HUDEP-2 (cell line): ENCODE data around the gene NOS3.

Source experiments
- DNase-seq, 76 experiments: peaks; one replicate each; lab custom pipeline; 2025; ENCODE audit not compliant: unreplicated experiment in 76 of 76; lab: John Stamatoyannopoulos, UW

Gene NOS3

DNA sequence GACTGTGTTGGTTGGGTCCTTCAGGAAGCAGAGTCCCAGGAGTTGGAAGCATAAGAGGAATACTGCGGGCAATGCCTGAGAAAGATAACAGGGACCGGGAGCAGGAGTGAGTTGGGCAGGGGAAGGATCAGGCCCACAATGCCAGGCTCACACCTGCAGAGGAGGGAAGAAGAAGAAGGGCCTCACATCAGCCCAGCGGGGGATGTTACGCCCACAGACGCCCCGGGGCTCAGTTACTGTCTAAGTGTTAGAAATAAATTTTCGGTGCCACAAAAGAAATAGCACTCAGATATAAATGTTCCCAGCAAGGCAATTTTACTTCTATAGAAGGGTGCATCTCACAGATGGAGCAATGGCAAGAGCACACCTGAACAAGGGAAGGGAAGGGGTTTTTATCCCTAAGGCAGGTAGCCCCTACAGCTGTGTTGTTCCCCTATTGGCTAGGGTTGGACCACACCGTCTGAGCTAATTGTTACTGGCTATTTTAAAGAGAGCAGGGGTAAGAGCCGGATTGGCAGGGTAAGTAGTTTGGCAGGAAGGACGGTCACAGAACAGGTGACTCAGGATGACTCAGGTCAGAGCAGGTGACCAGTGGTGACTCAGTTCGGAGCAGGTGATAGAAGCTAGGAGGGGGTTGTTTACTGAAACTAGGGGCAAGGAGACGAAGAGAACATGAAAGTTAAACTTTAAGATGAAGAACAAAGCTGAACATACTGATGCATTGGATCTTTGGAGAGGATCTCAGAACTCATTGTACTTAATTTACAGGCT lies at the start of gene NOS3:
Gene NOS3, plus strand, starts transcription at position 602 of the 771 bp plus-strand sequence. CDS start 2,787 bp downstream, outside the sequence.
- no peak for DNase-seq

DNA sequence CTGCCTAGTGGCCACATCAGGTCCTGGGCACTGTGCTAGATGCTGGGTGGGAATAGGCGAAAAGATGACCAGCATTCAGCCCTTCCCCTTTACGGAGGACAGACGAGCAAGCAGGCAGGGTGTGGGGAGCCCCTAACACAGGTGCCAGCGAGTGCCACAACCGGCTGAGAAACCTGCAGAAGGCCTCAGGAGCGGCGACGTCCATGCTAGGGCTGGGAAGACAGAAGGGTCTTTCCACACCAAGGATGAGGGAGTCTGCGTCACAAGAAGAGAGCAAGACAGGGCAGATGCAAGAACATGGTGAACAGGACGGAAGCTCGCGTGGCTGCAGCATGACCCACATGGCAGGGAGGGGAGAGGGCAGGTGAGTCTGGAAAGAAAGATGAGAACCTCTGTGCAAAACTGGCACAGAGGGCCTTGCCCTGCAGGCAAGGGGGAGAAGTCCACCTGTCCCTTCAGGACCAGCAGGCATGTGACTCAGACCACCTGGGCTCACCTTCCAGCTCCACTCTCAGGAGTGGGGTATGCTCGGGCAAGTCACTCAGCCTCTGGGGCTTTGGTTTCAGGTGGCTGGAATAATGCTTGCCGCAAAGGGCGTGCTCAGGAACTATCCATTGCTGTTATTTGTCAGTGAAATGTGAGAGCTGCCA lies 49.3 kb upstream of the NOS3 start:
- DNase-seq, result no peak

DNA sequence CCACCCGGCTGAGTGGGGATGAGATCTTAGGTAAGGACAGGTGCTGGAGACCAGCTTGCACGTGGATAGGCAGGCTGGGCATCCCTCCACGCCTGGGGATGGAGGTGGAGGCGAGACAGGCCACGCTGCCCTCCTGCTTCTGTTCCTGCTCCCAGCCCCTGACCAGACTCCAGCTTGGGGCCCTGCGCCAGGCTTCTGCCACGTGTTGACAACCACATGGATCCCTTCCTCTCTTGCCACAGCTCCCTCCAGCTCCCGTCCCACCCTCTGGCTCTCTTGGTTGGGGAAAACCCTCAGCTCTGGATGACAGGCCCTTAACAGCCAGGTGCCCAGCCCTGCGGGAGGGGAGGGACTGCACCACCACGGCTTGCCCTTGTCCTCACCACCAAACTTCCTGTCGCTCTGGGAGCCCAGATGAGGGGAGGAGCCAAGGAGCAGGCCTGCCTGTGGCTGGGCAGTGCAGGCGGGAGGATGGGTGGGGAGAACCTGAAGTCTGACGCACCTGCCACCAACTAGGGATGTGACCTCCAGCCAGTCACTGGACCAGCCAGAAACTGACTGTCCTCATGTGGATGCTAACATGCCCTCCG lies 48.7 kb upstream of the NOS3 start:
- peak in 52 of 76 experiments; percentile 17 to 77 (median 52) for DNase-seq

DNA sequence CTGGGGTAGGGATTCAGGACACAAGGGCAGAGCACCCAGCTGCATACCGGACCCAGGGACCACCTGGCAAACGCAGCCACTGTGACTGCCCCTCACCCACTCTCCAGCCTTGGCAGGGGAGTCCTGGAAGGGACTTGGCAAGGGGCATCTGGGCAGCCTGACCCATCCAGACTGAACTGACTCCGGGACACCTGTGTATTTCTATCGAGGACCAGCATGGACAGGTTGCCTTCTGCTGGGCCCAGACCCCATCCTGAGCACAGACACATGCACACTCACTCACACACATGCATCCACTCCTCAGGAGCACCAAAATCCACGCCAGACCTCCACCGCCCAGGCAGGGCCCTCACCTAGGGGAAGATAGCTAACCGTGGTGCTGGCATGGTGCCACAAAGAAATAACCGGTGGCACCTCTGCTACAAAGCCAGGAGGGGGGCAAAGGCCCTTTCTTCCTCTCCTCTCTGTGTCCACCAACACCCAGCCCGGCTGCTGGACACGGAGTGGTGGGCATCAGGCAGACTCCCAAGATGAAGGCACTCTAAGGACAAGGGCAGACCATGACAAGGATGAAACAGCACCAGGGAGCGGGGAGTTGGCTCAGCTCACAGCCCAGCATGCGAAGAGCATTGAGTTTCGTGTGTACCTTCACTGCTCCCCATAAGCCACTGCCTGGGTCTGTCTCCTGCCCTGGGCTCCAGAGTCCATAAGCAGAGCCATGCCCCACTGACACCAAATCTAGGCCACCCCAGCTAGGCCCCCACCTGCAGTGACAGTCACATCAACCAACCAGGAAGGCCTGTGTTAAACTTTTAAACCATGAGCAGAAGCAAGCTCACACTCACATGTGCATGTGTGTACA lies 48.0 kb upstream of the NOS3 start:
- DNase-seq, result peak in 3 of 76 experiments; percentile 43 to 63 (median 58)

DNA sequence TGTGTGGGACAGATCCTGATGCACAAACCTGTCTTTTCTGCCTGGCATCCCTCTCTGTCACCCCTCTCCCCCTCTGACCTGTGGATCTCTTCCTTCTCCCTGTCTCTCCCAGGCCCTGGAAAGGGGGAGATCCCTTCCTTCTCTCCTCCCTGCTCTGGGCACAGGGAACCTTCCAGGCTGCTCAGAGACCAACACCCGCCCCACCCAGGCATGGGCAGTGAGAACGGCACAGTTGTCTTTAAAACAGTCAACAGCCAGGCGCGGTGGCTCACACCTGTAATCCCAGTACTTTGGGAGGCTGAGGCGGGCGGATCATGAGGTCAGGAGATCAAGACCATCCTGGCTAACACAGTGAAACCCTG lies 47.4 kb upstream of the NOS3 start:
- DNase-seq, result peak in 3 of 76 experiments; percentile 38 to 63 (median 56)

DNA sequence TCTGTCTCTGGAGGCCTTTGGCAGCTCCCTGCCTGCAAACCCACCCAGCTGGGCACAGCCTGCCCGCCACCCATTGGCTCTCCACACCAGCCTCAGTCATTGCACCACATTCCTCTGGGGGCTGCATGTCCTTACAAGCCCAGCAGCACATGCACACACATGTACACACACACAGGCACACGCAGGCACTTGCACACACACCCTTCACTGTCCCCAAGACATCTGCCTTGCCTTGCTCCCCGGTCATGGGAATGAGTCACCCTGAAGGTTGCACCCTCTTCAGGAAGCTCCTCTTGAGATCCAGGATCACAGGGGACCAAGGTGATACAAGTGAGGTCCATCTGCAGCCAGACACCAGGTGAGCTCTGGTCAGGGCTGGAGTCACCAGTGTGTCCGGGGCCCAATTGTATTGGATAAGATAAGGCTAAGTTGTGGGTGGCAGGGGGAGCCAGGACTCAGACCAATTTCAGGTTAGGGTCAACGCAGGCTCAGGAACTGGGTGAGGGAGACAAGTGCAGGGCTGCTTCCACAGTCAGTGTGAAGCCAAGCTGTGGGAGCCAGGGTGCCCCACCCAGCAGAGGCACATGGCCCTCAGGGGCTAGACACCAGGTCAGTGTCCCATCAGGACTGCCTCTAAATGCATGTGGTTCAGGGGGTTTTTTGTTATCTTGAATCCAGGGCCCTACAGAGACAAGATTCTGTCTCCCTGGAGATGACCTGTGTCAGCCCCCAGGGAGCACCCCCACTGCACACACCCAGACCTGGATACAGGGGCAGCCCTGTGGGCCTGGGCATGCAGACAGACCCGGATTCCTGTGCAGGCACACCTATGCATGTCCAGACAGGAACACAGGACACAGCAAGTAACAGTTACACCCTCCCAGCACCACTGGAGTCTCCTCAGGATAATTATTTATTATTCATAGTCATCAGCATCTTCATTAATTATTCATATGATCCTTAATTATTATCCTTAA lies 46.5 kb upstream of the NOS3 start:
- peak in 8 of 76 experiments; percentile 12 to 45 (median 35) for DNase-seq

DNA sequence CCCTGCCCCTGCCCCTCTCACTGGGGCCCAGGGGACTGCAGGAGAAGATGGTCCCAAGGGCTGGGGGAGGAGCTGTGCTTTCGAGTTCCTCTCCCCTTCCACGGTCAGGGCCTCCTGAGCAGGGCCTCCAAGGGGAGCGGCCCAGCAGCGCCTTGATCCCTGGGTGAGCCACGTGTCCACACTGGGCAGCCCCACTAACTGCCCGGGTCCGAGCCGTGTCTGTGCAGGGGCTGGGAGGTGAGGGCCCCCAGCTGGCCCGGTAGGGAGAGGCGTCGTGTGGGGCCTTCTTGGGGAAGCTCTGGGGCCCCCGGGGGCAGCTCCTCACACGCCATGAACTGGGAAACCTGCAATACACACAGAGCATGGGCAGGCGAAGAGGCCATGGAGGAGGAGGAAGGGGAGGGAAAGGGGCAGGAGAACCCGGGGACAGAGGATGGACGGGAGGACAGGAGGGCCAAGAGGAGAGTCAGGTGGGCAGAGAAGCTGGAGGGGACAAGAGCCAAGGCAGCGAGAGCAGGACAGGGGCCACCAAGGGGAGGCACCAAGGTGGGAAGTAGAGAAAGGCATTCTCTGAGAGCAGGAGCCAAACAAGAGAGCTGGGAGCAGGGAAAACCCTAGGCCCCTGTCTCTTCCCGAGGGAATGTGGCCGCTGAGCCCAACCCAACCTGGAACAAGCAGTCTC lies 45.5 kb upstream of the NOS3 start:
- no peak for DNase-seq

DNA sequence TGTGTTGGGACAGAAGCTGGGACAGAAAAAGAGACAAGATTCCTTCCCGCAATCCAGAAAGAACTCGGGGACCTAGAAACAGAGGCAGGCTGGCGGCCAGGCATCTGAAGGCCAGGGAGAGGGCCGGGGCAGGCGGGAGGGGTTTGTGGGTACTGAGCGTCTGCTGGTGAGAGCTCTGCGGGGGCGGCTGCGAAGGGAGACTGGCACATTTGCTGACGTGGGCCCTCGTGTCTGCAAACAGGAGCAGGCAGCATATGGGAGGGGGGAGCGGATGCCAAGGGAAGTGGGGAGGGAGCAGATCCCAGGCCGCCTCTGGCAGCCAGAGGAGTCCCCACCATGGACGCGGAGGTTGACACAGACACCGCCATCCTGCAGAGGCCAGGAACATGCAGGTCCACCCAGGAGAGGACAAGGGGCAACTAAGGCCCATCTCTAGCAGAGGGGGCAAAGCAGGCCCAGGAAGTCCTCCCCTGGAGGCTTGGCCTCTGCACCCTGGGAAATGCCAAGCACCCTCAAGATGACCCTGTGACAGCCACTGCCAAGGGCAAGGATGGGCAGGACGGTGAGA lies 44.9 kb upstream of the NOS3 start:
- peak in 18 of 76 experiments; percentile 12 to 59 (median 38) for DNase-seq

DNA sequence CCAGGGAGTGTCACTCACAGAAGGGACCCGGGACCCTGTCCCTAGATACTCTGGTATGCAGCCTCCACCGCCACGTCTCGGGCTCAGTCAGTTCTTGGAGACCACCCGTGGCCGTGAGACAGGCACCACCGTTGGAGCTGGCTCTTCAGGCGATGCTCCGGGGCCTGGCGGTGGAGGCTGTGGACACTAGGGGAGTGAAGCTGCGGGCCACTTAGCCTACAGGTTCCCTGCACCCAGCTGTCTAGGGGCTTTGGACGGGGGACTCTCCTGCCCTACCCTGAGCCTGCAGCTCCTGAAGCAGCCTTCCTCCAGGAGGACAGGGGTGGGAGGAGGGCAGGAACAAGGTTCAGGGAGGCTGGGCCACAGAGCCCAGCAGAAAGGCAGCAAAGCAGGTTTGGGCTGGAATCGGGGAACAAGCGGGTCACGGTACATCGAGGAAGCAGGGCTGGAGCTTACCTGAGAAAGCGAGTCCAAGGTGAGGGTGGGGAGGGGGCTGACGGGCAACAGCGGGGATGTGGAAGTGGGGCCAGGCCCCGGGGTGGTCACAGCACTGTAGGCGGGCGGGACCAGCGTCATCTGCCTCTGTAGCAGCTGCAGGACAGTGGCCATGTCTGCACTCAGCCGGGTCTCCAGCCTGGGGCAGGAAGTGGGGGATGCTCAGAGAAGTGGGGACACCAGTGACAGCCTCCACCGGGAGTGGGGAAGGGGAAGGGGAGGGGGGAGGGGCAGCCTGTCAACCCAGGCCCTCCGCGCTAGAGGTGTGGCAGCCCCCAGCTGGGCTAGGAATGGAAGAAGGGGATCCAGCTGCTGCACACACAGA lies 44.2 kb upstream of the NOS3 start:
- DNase-seq, result no peak

DNA sequence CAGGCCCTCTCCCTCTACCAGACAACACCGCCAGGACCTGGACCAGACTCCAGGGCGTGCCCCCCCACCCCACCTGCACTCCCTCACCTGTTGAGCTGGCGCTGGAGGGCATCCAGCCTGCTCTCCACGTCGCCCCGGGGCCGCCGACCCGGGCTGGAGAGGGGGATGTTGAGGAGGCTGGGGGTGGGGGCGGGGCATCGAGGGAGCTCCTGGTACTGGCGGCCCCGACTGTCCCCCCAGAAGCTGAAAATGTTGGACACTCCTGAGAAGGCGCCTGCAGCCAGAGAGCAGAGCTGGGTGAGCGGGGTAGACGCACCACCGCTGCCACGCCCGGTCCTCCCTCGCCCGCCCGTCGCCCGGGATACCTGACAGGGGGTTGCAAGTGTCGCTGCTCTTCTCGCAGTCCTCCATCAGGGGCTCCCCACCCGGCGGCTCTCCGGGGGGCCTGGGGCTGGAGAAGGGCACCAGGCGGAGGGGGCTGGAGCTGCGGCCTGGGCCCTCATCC lies 43.5 kb upstream of the NOS3 start:
- DNase-seq, result no peak

DNA sequence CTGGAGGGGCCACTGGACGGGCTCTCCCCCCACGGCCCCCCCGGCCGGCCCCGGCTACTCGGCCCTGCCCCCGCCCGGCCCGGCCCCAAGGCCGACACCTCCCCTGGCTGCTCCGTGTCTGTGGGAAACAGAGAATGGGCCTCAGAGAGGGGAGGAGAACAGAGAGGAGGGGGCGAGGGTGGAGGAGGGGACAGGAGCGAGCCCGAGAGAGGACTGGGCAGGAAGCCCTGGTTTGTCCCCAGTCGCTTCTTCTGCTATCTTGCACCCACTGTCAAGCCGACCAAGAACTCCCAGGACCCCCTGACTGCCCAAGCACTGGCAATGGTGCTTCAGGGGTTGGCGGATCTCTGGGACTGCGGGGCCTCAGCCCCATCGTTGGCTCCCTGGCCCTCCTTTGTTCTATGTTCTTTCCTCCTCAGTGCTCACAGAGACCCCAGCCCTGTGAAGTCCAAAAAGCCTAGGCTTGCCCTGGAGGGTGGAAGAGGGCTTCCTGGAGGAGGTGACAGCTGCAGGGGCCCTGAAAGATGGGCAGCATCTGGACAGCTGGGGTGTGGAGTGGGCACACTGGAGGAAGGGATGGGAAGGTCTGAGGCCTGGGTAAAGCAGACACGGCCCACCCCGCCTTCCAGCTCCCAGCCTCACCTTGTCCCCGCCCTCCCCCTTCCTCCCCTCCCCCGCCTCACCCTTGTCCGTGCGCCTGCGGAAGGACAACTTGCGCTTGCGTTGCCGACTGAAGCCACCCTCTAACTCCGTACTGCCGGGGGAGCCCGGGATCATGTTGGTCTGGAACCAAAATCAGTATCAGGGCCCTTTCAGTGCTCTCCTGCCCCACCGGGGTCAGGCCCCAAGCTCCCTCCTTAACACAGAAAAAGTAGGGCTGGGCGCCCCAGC lies 42.8 kb upstream of the NOS3 start:
- DNase-seq, result no peak

DNA sequence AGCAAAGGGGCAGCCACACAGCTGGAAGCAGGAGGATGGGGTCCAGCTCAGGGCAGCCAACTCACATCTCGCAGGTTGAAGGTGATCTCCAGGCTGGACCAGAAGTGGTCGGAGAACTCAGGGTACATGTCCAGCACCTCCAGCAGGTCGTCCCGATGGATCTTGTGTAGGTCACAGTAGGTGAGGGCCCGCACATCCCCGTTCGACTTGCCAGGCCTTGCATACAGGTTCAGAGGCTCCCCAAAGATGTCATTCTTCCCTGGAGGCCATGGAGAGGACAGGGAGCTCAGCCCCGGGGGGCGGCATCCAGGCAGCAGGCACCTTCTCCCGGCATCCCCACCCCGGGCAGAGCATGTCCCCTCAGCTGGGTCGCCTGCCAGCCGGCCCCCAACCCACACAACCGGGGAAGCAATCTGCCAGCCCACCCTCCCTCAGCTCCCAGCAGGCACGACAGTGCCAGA lies 42.0 kb upstream of the NOS3 start:
- DNase-seq, result no peak

DNA sequence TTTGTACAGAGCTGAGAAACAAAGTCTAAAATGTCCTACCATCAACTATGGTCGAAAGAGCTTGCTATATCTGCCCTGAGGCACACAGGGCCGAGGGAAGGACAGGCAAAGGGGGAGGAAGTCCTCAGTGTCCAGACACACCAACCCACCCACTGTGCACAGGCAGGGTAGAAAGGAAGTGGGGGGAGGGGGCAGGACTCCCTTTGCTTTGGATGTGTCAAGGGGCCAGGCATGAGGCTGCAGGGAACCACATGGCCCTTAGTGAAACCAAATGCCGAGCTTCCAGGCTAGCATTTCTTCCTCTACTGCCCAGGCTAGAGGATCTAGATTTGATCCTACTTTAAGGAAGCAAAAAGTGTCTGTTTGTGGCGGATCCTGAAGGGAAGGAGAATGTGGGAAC lies 41.3 kb upstream of the NOS3 start:
- DNase-seq, result no peak

DNA sequence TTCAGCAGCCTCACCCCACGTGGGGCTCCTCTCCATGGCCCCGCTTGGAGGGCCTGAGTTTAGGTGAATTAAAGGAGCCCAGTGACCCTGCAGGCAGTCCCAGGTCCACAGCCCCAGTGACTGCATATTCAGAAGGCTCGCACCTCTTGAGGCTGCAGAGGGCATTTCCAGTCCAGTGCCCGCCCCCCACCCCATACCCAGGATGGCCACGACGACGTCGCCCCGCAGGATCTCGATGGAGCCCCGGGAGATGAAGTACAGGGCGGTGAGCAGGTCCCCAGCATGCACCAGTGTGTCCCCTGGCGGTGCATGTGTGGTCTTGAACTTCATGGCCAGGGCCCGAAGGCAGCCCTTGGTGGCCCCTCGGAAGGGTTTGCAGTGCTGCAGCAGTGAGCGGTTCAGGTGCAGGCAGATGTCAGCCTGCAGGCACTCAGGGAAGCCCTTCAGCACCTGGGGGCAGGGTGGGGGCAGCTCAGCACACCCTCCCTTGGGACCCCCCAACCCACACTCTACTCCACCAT lies 40.8 kb upstream of the NOS3 start:
- DNase-seq, result no peak

DNA sequence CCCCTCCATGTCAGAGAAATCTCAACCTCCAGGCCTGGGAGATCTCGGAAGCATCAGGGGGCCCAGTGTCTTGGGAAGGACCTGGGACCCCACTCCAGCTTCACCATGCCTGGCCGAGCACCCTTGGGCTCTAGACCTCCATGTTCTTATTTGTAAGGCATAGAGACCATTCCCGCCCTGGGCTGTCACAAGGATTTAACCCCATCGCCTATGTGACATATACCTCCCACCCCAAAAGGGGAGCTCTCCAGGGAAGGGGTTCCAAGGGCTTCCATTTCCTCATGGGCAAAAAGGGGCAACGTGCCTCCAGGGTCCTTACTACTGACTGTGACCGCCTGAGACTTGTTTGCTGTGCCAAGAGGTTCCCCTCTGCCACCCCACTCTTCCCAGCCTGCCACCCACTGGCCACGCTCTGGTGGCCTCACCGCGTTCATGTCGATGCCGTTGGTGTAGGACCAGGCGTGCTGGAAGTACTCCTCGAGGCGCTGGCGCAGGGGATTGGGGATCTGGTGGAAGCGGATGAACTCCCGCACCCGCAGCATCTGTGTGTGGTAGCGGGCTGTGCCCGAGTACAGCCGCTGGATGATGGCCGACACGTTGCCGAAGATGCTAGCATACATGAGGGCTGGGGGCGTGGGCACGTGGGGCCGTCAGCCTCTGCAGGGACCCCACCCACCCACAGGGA lies 40.2 kb upstream of the NOS3 start:
- no peak for DNase-seq

DNA sequence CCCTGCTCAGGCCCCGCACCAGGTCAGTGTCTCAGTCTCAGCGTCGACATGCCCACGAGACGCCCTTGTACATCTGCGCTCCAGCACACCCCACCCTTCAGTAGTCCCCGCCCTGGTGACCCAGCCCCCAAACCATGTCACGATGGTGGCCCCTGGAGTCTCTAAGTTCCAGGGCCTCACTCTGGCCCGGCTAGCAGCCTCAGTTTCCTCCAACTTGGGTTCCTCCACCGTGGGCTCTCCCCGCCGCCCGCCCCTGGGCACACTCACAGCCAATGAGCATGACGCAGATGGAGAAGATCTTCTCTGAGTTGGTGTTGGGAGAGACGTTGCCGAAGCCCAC lies 39.7 kb upstream of the NOS3 start:
- DNase-seq, result no peak
